Lower leg skin (tissue), 4 donors: ENCODE measurements around the gene FAM151A. TPM values are rescaled to one million over a fixed set of nuclear protein-coding genes. Genes with fewer than 3 reads are reported as not detected.

Experiments
- DNase-seq, 2 donors: peaks; one replicate each; pipeline ENCODE4 v3.0.0-alpha.2; 2019; ENCODE audit warnings: low spot score in 2 of 2
- H3K4me3 ChIP-seq: fragments of 200-600 bp; sonication (generic); 2 replicates; pipeline ENCODE4 v1.5.1; 2017; ENCODE audit warnings: mild to moderate bottlenecking, low read depth; ENCODE audit not compliant: poor library complexity, severe bottlenecking
- POLR2A ChIP-seq, 2 donors: fragments of 450-650 bp; IDR thresholded peaks; one replicate each; pipeline ENCODE4 v1.6.1; 2016 to 2017; ENCODE audit warnings: antibody characterized with exemption in 2 of 2, mild to moderate bottlenecking in 1 of 2, moderate library complexity in 1 of 2
- WGBS, 2 donors: methylation state at CpG; one replicate each; pipeline ENCODE4 v1.1.5; 2018; 5-methylcytosine and 5-hydroxymethylcytosine counted together
- intact Hi-C: fragments of 100-400 bp; cut with DNase I; formaldehyde crosslinking; loops from one replicate; pipeline ENCODE4 v1.15.0; 2023; ENCODE audit warnings: low total_unique reads
- total RNA-seq, 4 donors: library from RNA; depleted of rRNA; stranded (reverse); fragments of >200 nt; gene quantifications; one replicate each; pipeline ENCODE4 v1.1.0, GENCODE V29; 2016
- TF ChIP-seq, protein P1 (sequence below), 3 donors: fragments of 450-650 bp; IDR thresholded peaks; one replicate each; pipeline ENCODE4 v1.5.1; 2016; ENCODE audit warnings: antibody characterized with exemption in 3 of 3, mild to moderate bottlenecking in 3 of 3, moderate library complexity in 2 of 3

FAM151A gene
- total RNA-seq, 4 donors from 2014 or later = not detected

DNA sequence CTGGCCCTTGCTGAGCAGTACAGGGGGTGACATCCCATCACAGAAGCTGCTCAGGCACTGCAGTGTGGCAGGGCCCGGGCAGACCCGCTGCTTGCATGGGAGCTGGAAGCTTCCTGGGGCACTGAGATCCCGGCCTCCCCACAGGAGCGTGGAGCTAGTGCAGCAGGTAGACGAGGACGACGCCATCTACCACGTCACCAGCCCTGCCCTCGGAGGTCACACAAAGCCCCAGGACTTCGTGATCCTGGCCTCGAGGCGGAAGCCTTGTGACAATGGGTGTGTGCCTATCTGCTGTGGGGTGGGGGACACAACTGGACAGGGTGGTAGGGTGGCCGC, 16.4 kb downstream of the FAM151A start:
- intact Hi-C loops = no loop called here
- 95 to 97% methylated on average over 13 of the region's 13 CpGs for WGBS, 2 donors
- DNase-seq = no peak
- TF ChIP-seq, protein P1, sequence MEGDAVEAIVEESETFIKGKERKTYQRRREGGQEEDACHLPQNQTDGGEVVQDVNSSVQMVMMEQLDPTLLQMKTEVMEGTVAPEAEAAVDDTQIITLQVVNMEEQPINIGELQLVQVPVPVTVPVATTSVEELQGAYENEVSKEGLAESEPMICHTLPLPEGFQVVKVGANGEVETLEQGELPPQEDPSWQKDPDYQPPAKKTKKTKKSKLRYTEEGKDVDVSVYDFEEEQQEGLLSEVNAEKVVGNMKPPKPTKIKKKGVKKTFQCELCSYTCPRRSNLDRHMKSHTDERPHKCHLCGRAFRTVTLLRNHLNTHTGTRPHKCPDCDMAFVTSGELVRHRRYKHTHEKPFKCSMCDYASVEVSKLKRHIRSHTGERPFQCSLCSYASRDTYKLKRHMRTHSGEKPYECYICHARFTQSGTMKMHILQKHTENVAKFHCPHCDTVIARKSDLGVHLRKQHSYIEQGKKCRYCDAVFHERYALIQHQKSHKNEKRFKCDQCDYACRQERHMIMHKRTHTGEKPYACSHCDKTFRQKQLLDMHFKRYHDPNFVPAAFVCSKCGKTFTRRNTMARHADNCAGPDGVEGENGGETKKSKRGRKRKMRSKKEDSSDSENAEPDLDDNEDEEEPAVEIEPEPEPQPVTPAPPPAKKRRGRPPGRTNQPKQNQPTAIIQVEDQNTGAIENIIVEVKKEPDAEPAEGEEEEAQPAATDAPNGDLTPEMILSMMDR (IDR thresholded peaks at IDR 0.05) = no peak
- no peak for TF ChIP-seq POLR2A (IDR thresholded peaks at IDR 0.05)
- H3K4me3 ChIP-seq = no peak overlapping the region

DNA sequence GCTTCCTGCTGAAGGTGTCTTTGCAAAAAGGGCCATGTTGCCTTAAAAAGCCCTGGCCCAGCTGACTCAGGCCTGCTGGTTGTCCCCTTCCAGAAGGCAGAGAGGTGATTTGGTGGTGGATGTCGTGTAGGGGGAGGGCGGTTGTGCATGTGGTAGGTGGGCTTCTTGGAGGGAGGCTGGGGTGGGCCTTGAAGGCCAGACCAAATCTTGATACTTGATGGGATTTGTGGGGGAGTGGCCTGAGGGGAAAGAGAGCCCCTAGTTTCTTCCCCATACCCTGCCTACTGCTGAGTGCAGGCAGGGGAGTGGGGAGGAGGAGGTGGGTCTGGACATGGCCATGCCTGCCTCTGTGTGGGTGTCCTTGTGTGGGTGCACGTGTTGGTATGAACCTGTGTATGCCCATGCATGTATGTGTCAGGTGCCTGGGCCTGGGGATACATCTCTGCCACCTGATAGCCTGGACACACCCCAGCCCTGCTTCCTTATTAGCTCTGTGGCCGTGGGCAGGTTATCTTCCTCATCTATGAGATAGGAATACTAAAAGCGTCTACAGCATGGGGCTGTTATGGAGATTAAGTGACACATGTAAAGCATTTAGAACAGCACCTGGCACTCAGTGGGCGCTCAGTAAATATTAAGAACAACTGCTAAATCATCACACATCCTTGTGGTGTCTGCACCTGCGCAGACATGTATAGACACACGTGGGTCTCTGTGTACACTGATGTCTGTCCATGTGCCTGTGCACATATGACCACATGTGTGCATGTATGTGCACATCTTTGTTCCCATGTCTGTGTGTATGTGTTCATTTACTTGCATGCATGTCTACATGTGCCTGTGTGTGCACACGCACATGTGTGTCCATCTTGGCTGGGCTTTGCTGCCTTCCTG, 17.0 kb downstream of the FAM151A start:
- H3K4me3 ChIP-seq = no peak overlapping the region
- peak in 1 of 2 donors; percentile 57 for DNase-seq
- TF ChIP-seq, protein P1 (IDR thresholded peaks at IDR 0.05) = no peak
- TF ChIP-seq POLR2A (IDR thresholded peaks at IDR 0.05) = no peak
- 78 to 83% methylated on average over 9 of the region's 9 CpGs for WGBS, 2 donors
- intact Hi-C loops = no loop called here

DNA sequence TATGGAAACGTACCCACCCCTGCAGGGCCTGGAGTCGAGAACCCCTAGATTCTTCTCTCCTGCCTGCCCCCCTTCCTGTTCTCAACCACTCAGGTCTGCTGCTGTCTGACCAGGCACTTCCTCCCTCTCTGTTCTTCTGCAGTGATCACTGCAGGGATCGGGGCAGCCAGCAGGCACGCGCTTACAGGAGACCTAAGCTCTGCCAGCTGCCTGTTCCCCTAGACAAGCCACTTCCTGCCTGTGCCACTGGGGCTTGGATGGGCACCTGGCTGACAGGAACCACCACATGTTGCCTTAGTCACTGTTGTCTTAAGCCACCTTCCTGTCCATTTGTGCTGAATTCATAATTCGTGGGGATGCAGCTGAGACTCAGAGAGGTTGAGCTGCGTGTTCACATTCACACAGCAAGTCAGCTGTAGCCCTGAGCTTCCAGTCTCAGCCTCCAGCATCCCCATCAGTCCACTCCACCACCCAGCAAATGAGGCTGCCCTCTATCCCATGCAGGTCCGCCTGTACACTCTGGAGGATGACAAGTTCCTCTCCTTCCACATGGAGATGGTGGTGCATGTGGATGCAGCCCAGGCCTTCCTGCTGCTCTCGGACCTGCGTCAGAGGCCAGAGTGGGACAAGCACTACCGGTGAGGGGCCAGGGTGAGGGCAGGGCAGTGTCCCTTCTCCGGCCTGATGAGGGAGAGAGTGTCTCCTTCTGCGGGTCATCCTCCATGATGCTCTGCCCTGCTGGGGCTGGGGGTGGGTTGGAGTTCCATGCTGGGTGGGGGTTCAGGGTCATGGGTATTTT, 18.6 kb downstream of the FAM151A start:
- intact Hi-C loops = no loop called here
- H3K4me3 ChIP-seq = no peak overlapping the region
- TF ChIP-seq, protein P1 (IDR thresholded peaks at IDR 0.05) = no peak
- TF ChIP-seq POLR2A (IDR thresholded peaks at IDR 0.05) = no peak
- WGBS, 2 donors = 64 to 74% methylated on average over 13 of the region's 13 CpGs
- DNase-seq = no peak

DNA sequence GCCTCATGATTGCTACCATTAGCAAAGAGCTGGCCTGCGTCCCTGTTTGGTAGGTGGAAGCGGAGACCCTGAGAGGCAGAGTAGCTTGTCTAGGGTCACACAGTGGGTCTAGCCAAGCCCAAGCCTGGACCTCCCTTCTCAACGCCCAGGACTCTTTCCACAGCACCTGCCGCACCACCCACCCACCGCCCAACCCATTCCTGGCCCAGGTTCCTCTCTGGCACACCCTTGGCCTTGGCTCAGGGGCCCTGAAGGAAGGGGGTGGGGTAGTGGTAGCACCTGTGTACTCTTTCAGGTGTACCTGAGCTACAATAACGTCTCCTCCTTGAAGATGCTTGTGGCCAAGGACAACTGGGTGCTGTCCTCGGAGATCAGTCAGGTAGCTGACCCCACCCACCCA, 19.3 kb downstream of the FAM151A start:
- no peak for TF ChIP-seq POLR2A (IDR thresholded peaks at IDR 0.05)
- TF ChIP-seq, protein P1 (IDR thresholded peaks at IDR 0.05) = no peak
- intact Hi-C loops = no loop called here
- WGBS, 2 donors = 49 to 61% methylated on average over 7 of the region's 7 CpGs
- no peak overlapping the region for H3K4me3 ChIP-seq
- no peak for DNase-seq

DNA sequence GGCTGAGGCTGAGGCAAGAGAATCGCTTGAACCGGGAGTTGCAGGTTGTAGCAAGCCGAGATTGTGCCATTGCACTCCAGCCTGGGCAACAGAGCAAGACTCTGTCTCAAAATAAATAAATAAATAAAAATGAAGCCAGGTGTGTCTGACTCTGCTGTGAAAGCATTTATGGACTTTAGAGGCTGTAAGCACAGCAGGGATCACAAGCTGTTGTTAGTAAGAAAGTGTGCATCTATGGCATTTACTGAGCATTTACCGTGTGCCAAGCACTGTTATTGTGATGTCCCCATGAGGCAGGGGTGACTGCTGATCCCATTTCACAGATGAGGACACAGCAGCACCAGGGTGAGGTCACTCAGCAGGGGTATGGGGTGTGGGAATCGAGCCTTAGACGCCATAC, 20.1 kb downstream of the FAM151A start:
- DNase-seq = no peak
- WGBS, 2 donors = 85 to 86% methylated on average over 6 of the region's 6 CpGs
- TF ChIP-seq POLR2A (IDR thresholded peaks at IDR 0.05) = no peak
- TF ChIP-seq, protein P1 (IDR thresholded peaks at IDR 0.05) = no peak
- no peak overlapping the region for H3K4me3 ChIP-seq
- intact Hi-C loops = no loop called here
